Prostate gland (tissue), 2 donors: ENCODE measurements around the gene DDX52.

Experiments used
- POLR2AphosphoS5 ChIP-seq: sonication (generic); formaldehyde crosslinking; IDR thresholded peaks from one replicate; pipeline ENCODE4 v1.6.1; 2017; ENCODE audit warnings: antibody characterized with exemption
- TF ChIP-seq, protein P1 (sequence below), 4 experiments: fragments of 200-600 bp in 2 of 4; fragments of 450-650 bp in 2 of 4; sonication (generic) in 2 of 4; IDR thresholded peaks; 1 replicate in 3 of 4; 2 replicates in 1 of 4; pipeline ENCODE4 v1.5.1; 2016 to 2019; ENCODE audit warnings: antibody characterized with exemption in 4 of 4, mild to moderate bottlenecking in 2 of 4, moderate library complexity in 2 of 4

DNA sequence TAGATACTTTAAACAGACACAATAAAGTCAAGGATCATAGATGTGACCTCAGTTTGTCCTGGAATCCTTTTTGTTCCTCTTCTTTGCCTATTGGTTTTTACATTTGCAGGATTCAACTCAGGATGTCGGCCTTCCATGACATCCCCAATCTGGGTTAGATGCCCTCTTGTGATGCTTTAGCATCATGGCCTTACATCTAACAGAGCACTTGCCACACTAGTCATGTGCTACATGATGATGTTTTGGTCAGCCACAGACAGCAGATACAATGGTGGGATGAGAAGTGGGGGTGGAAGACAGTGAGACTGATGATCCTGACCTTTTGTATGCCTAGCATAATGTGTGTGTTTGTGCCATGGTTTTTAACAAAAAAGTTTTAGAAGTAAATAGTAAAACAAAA is 32.3 kb downstream of the DDX52 start:
- TF ChIP-seq POLR2AphosphoS5: no peak
- TF ChIP-seq, protein P1, sequence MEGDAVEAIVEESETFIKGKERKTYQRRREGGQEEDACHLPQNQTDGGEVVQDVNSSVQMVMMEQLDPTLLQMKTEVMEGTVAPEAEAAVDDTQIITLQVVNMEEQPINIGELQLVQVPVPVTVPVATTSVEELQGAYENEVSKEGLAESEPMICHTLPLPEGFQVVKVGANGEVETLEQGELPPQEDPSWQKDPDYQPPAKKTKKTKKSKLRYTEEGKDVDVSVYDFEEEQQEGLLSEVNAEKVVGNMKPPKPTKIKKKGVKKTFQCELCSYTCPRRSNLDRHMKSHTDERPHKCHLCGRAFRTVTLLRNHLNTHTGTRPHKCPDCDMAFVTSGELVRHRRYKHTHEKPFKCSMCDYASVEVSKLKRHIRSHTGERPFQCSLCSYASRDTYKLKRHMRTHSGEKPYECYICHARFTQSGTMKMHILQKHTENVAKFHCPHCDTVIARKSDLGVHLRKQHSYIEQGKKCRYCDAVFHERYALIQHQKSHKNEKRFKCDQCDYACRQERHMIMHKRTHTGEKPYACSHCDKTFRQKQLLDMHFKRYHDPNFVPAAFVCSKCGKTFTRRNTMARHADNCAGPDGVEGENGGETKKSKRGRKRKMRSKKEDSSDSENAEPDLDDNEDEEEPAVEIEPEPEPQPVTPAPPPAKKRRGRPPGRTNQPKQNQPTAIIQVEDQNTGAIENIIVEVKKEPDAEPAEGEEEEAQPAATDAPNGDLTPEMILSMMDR (IDR thresholded peaks at IDR 0.05): no peak
